Muscle of back (tissue), 11 donors: ENCODE results near the gene TADA3. TPM values are rescaled to one million over a fixed set of nuclear protein-coding genes. Genes with fewer than 3 reads are reported as not detected.

Experiments
- DNase-seq, 3 donors: peaks; one replicate each; pipeline versions ENCODE4 v3.0.0 to v3.0.0-alpha.2; 2013
- polyA plus RNA-seq, 10 donors: library from polyadenylated mRNA; unstranded; fragments of 120-200 nt; gene quantifications; one replicate each; pipeline ENCODE4 v1.2.1, GENCODE V29; 2013; ENCODE audit not compliant: insufficient read length in 10 of 10

Gene TADA3
- polyA plus RNA-seq, 10 donors, result 49.2 to 56.4 (median 53.4) TPM

GRCh38 chr3:9732080-9732739 is 60.1 kb downstream of the TADA3 start:
- peak in 1 of 3 donors; percentile 24 for DNase-seq

DNA sequence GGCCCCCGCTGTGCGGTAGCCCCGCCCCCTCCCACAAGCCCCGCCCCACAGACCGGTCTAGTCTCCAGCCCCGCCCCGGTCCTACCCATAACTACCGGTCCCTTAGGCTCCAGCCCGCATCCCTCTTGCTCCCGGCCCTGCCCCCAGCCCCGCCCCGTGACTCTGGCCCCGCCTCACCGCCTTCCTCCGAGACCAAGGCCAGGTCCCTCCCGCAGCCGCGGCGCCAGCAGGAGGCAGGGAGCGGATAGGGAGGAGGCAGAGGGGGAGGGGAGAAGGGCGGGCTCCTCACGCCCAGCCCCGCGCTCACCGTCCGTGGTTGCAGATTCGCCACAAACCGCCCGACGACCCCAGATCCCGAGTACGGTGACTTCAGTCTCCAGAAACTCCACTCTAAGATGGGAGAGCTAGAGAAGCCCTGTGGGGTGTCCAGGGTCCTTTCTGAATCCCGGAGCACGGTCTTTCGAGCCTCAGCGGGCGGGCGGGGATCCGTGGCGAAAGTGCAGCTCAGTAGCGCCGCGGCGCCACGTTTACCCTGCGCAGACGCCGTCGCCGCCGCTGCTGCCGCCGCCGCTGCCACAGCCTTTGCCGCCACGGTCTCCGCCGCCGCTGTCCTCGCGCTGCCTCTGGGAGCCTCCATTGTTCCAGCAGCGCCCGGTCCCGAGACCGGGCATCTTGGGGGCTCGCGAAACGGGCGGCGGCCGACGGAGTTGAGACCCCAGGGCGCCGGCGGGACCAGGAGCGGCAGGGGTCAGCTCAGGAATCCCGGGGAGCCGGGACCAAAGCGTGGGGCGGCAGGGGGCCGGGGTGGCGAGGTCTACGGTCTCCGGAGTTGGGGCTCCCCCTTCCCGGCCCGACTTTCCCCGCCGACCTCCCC is 60.8 kb downstream of the TADA3 start, which contains the start of gene BRPF1:
BRPF1 (plus strand) TSS at position 530 of the 874 bp plus-strand sequence. CDS start 2,406 bp downstream, outside the sequence.
- DNase-seq, result peak; percentile 99 to 100 (median 99)

GRCh38 chr3:9730657-9731205 is 61.5 kb downstream of the TADA3 start:
- no peak for DNase-seq

Other genes starting within 250 kb of the TADA3 start
- gene LHFPL4, start 238.7 kb downstream of the TADA3 start, polyA plus RNA-seq, result under 1 TPM in 6 of 10 donors, not detected in 4; 0.03 to 0.08 (median 0.05) TPM
- 10 to 100 TPM; 17.6 to 23.0 (median 18.2) TPM for gene MTMR14, start 143.0 kb downstream of the TADA3 start, polyA plus RNA-seq
- not detected for gene CPNE9, start 88.6 kb downstream of the TADA3 start, polyA plus RNA-seq
- gene BRPF1, start 60.7 kb downstream of the TADA3 start, polyA plus RNA-seq, result 10 to 100 TPM; 10.8 to 17.3 (median 12.9) TPM
- gene OGG1, start 42.5 kb downstream of the TADA3 start, polyA plus RNA-seq, result 10 to 100 TPM; 22.3 to 42.0 (median 28.0) TPM
- gene CAMK1, start 22.5 kb downstream of the TADA3 start, polyA plus RNA-seq, result 10 to 100 TPM in 9 of 10 donors, 1 to 10 TPM in 1; 10.0 to 19.5 (median 14.5) TPM
- 100 to 1,000 TPM in 1 of 10 donors, 10 to 100 TPM in 9; 58.5 to 101 (median 82.9) TPM for gene ARPC4, start 609 bp upstream of the TADA3 start, polyA plus RNA-seq
- 10 to 100 TPM; 15.7 to 53.1 (median 23.5) TPM for gene TTLL3, start 17.8 kb upstream of the TADA3 start, polyA plus RNA-seq
- 10 to 100 TPM; 22.9 to 32.7 (median 27.8) TPM for gene RPUSD3, start 51.5 kb upstream of the TADA3 start, polyA plus RNA-seq
- 1 to 10 TPM in 1 of 10 donors, under 1 TPM in 7, not detected in 2; 0.21 to 1.1 (median 0.41) TPM for gene CIDEC, start 87.8 kb upstream of the TADA3 start, polyA plus RNA-seq
- 10 to 100 TPM; 24.6 to 33.7 (median 28.8) TPM for gene JAGN1, start 98.1 kb upstream of the TADA3 start, polyA plus RNA-seq
- gene IL17RE, start 110.4 kb upstream of the TADA3 start, polyA plus RNA-seq, result 10 to 100 TPM in 1 of 10 donors, 1 to 10 TPM in 8, under 1 TPM in 1; 0.97 to 14.4 (median 1.7) TPM
- gene IL17RC, start 124.6 kb upstream of the TADA3 start, polyA plus RNA-seq, result 10 to 100 TPM; 15.2 to 37.4 (median 22.1) TPM
- gene CRELD1, start 141.4 kb upstream of the TADA3 start, polyA plus RNA-seq, result 10 to 100 TPM; 21.4 to 39.8 (median 29.4) TPM
- gene PRRT3, start 159.9 kb upstream of the TADA3 start, polyA plus RNA-seq, result 1 to 10 TPM in 9 of 10 donors, under 1 TPM in 1; 0.92 to 2.9 (median 1.7) TPM
- 10 to 100 TPM; 31.8 to 44.7 (median 39.0) TPM for gene EMC3, start 194.4 kb upstream of the TADA3 start, polyA plus RNA-seq
- gene FANCD2, start 234.0 kb upstream of the TADA3 start, polyA plus RNA-seq, result 10 to 100 TPM in 4 of 10 donors, 1 to 10 TPM in 6; 5.8 to 11.8 (median 9.8) TPM